Adrenal gland (tissue), 12 donors: ENCODE measurements around the gene GRIA1. TPM values are rescaled to one million over a fixed set of nuclear protein-coding genes. Genes with fewer than 3 reads are reported as not detected.

Experiments used
- DNase-seq, 7 donors: peaks; one replicate each; pipeline ENCODE4 v3.0.0-alpha.2; 2019 to 2020
- H3K27ac ChIP-seq, 5 donors: fragments of 200-600 bp; sonication (generic) in 4 of 5; 1 replicate in 3 of 5; 2 replicates in 2 of 5; pipeline versions ENCODE4 v1.5.1 to v1.8.0; 2016 to 2020; ENCODE audit warnings: mild to moderate bottlenecking in 1 of 5
- H3K27me3 ChIP-seq: fragments of 200-600 bp; 2 replicates; pipeline ENCODE4 v1.8.0; 2021
- H3K36me3 ChIP-seq, 2 donors: fragments of 200-600 bp; replicated peaks in 1 of 2; 1 replicate in 1 of 2; 2 replicates in 1 of 2; pipeline versions ENCODE4 v1.5.1 to v1.8.0; 2018 to 2022
- H3K4me1 ChIP-seq, 2 donors: fragments of 200-600 bp; replicated peaks in 1 of 2; 1 replicate in 1 of 2; 2 replicates in 1 of 2; pipeline versions ENCODE4 v1.5.1 to v1.8.0; 2018 to 2021
- H3K4me3 ChIP-seq, 4 donors: fragments of 200-600 bp; sonication (generic) in 3 of 4; one replicate each; pipeline ENCODE4 v1.5.1; 2016 to 2018
- H3K9me3 ChIP-seq, 3 donors: fragments of 200-600 bp; sonication (generic) in 1 of 3; replicated peaks in 1 of 3; 1 replicate in 2 of 3; 2 replicates in 1 of 3; pipeline versions ENCODE4 v1.5.1 to v1.8.0; 2016 to 2021
- CTCF ChIP-seq, 6 experiments: fragments of 450-650 bp in 4 of 6; fragments of 200-600 bp in 2 of 6; sonication (generic) in 1 of 6; IDR thresholded peaks; 1 replicate in 5 of 6; 2 replicates in 1 of 6; pipeline versions ENCODE4 v1.5.1 to v1.8.0; 2016 to 2021; ENCODE audit warnings: antibody characterized with exemption in 6 of 6, mild to moderate bottlenecking in 2 of 6, moderate library complexity in 1 of 6
- POLR2A ChIP-seq, 2 donors: fragments of 450-650 bp; IDR thresholded peaks; one replicate each; pipeline ENCODE4 v1.6.1; 2017; ENCODE audit warnings: antibody characterized with exemption in 2 of 2, mild to moderate bottlenecking in 2 of 2, moderate library complexity in 1 of 2
- WGBS, 4 donors: extraction: QIAGEN DNeasy Blood & Tissue Kit in 2 of 4; methylation state at CpG; one replicate each; pipeline versions ENCODE4 v1.1.5 to v1.1.7; 2013 to 2017; 5-methylcytosine and 5-hydroxymethylcytosine counted together
- intact Hi-C, 2 donors: fragments of 100-400 bp; cut with DNase I; formaldehyde crosslinking; loops; one replicate each; pipeline versions ENCODE4 v1.14.1 to v1.15.0; 2022 to 2023
- polyA plus RNA-seq, 3 donors: library from polyadenylated mRNA; stranded (reverse); fragments of 200-250 nt in 2 of 3; fragments of 350-450 nt in 1 of 3; fragmentation: Illumina TruSeq in 1 of 3; extraction: RNeasy Lipid Tissue Mini Kit (QIAGEN cat#74804) in 1 of 3; gene quantifications; one replicate each; pipeline ENCODE4 v1.2.3, GENCODE V29; 2013 to 2014
- total RNA-seq, 9 donors: library from RNA; depleted of rRNA in 4 of 9; stranded (reverse); fragments of >200 nt in 4 of 9; fragments of 120-200 nt in 1 of 9; fragmentation: NEBNext Ultra II Directional in 1 of 9; extraction: Animal tissue kit (Norgen Biotek cat#: 25700) in 1 of 9; gene quantifications; one replicate each; pipeline versions ENCODE4 v1.1.0 to v1.2.4, GENCODE V29; 2013 to 2023
- donor health status: healthy with polysubstance abuse.
- donor health status: Bipolar disorder and iron deficiency.
- donor health status: DM: yes; HTN: yes; CAD: no.
- donor health status: DM: no; HTN: no; CAD: no.
- donor health status: DM: no; HTN: no; CAD: no.
- donor health status: DM: yes; HTN: yes; CAD: no.

The GRIA1 gene
- total and polyA plus RNA-seq, 12 donors = 0.12 to 2.3 (median 0.86) TPM

GRCh38 chr5:153756540-153756939 is 266.1 kb downstream of the GRIA1 start:
- intact Hi-C loops = no loop called here
- DNase-seq = no peak
- Histone ChIP-seq H3K4me1 (peaks cover 0 to 3% of the 10 kb centered on the region in 2 donors), H3K9me3 (no peaks in the 10 kb centered on the region), H3K27me3 (no peaks in the 10 kb centered on the region), H3K27ac (no peak overlapping the region), H3K4me3 (no peak overlapping the region), H3K36me3 (no peaks in the 10 kb centered on the region)
- 78 to 87% (median 81%) methylated on average over 2 of the region's 2 CpGs for WGBS, 4 donors
- no peak for TF ChIP-seq CTCF (IDR thresholded peaks at IDR 0.05)
- TF ChIP-seq POLR2A (IDR thresholded peaks at IDR 0.05) = no peak

GRCh38 chr5:153765987-153766386 is 275.5 kb downstream of the GRIA1 start:
- no peaks in the 10 kb centered on the region for H3K36me3 ChIP-seq
- intact Hi-C loops = no loop called here
- WGBS, 4 donors = 83 to 93% (median 86%) methylated on average over 1 of the region's 1 CpG
- no peak for TF ChIP-seq POLR2A (IDR thresholded peaks at IDR 0.05)
- TF ChIP-seq CTCF (IDR thresholded peaks at IDR 0.05) = no peak
- H3K4me3 ChIP-seq = no peak overlapping the region
- H3K27me3 ChIP-seq = no peaks in the 10 kb centered on the region
- H3K9me3 ChIP-seq = no peaks in the 10 kb centered on the region
- no peaks in the 10 kb centered on the region for H3K4me1 ChIP-seq
- DNase-seq = no peak
- no peak overlapping the region for H3K27ac ChIP-seq

GRCh38 chr5:153767221-153768188 is 277.0 kb downstream of the GRIA1 start:
- Histone ChIP-seq H3K4me3 (no peak overlapping the region), H3K27me3 (no peaks in the 10 kb centered on the region), H3K27ac (no peak overlapping the region), H3K36me3 (no peaks in the 10 kb centered on the region), H3K9me3 (no peaks in the 10 kb centered on the region), H3K4me1 (no peaks in the 10 kb centered on the region)
- intact Hi-C loops = no loop called here
- no peak for DNase-seq
- 58 to 69% (median 65%) methylated on average over 4 of the region's 4 CpGs for WGBS, 4 donors
- no peak for TF ChIP-seq POLR2A (IDR thresholded peaks at IDR 0.05)
- TF ChIP-seq CTCF (IDR thresholded peaks at IDR 0.05) = no peak

GRCh38 chr5:153770066-153770465 is 279.6 kb downstream of the GRIA1 start:
- intact Hi-C loops = no loop called here
- Histone ChIP-seq H3K27ac (no peak overlapping the region), H3K4me3 (no peak overlapping the region), H3K9me3 (no peaks in the 10 kb centered on the region), H3K36me3 (no peaks in the 10 kb centered on the region), H3K4me1 (no peaks in the 10 kb centered on the region), H3K27me3 (no peaks in the 10 kb centered on the region)
- no peak for TF ChIP-seq CTCF (IDR thresholded peaks at IDR 0.05)
- no peak for TF ChIP-seq POLR2A (IDR thresholded peaks at IDR 0.05)
- 90 to 98% (median 94%) methylated on average over 5 of the region's 5 CpGs for WGBS, 4 donors
- no peak for DNase-seq
